ENCODE measurements around the gene USP44. TPM values are rescaled to one million over a fixed set of nuclear protein-coding genes. Genes with fewer than 3 reads are reported as not detected.

The USP44 gene
- total RNA-seq, 2 donors from 2014 or later, result 0.22 to 0.80 TPM

DNA sequence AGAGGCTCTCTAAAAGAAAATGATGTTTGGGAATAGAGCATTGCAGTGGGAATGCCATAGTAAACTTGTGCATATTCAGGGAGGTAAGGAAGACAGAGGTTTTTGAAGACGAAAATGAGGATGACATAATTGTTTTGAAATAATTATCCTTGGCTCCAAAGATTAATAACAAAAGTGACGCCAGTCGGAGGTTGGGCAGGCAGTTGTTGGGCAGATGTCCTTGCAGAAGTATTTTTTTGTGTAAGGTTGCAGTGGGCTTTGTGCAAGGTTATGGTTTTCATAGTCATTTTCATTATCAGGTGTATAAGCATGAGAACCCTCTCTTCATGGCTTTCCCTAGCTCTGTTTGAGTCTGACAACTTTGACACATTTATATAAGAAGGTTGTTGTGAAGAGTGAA lies 42.0 kb downstream of the USP44 start:
- Histone ChIP-seq H3K9ac (ENCODE audit: low read depth in 2 of 2, low read length in 2 of 2) (no peak overlapping the region), H3K27me3 (no peaks in the 10 kb centered on the region), H3K4me3 (no peak overlapping the region), H3K4me1 (no peaks in the 10 kb centered on the region), H3K36me3 (peaks cover 3% of the 10 kb centered on the region), H3K9me3 (no peaks in the 10 kb centered on the region), H3K27ac (no peak overlapping the region)
- intact Hi-C loops (cut with DNase I), result no loop called here
- no peak for DNase-seq
- no peak for TF ChIP-seq CTCF (IDR thresholded peaks at IDR 0.05)

DNA sequence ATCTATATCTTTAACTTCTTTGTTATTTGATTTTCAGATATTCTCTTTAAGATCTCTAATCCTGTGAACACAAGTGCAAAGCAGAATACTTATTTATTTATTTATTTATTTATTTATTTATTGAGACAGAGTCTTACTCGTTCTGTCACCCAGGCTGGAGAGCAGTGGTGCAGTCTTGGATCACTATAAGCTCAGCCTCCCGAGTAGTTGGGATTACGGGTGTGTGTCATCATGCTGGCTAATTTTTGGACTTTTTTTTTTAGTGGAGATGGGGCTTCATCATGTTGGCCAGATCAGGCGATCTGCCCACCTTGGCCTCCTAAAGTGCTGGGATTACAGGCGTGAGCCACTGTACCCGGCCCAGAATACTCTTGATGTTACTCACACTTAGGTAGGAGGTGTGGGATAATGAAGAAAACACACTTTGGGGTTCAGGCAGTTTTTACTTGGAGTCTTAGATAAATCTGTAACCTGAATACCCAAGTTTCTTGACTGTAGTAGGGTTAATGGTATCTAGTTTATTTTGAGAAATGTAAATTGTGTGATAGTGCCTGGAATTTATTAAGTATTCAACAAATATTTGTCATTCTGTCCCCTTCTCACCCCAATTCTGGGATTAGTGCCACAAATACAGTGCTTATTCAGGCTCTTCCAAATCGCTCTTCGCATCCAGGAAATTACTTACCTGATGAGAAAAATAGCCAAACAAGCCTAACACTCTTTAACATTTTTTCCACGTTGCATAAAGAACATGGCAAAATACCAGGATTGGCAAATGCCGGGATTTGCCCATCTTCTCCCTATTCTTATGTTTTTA lies 44.4 kb downstream of the USP44 start:
- H3K27me3 ChIP-seq, result no peaks in the 10 kb centered on the region

GRCh38 chr12:95505039-95505438 lies 46.2 kb downstream of the USP44 start:
- intact Hi-C loops (cut with DNase I), result no loop called here
- Histone ChIP-seq H3K9ac (ENCODE audit: low read depth in 2 of 2, low read length in 2 of 2) (no peak overlapping the region), H3K27ac (no peak overlapping the region), H3K36me3 (peaks cover 12% of the 10 kb centered on the region), H3K9me3 (no peaks in the 10 kb centered on the region), H3K4me3 (no peak overlapping the region), H3K27me3 (no peaks in the 10 kb centered on the region), H3K4me1 (no peaks in the 10 kb centered on the region)
- no peak for DNase-seq
- no peak for TF ChIP-seq CTCF (IDR thresholded peaks at IDR 0.05)

More for the DNA sequence above, 44.4 kb downstream of the USP44 start:
- no peak overlapping the region for H3K27ac ChIP-seq
- no peak for TF ChIP-seq CTCF (IDR thresholded peaks at IDR 0.05)
- intact Hi-C loops (cut with DNase I), result no loop called here
- H3K36me3 ChIP-seq, result peaks cover 12% of the 10 kb centered on the region
- no peak overlapping the region for H3K9ac ChIP-seq (ENCODE audit: low read depth in 2 of 2, low read length in 2 of 2)
- H3K4me1 ChIP-seq, result no peaks in the 10 kb centered on the region
- no peak for DNase-seq
- no peaks in the 10 kb centered on the region for H3K9me3 ChIP-seq
- H3K4me3 ChIP-seq, result no peak overlapping the region

- no peak for TF ChIP-seq CTCF (IDR thresholded peaks at IDR 0.05)
- Histone ChIP-seq H3K27ac (no peak overlapping the region), H3K36me3 (peaks cover 12% of the 10 kb centered on the region)
Measured at GRCh38 chr12:95504140-95504539, 47.1 kb downstream of the USP44 start.

GRCh38 chr12:95499772-95500171 lies 51.5 kb downstream of the USP44 start:
- intact Hi-C loops (cut with DNase I), result no loop called here
- peaks cover 17% of the 10 kb centered on the region for H3K36me3 ChIP-seq

More at GRCh38 chr12:95504140-95504539, 47.1 kb downstream of the USP44 start:
- DNase-seq, result no peak
- intact Hi-C loops (cut with DNase I), result no loop called here
- H3K4me3 ChIP-seq, result no peak overlapping the region
- no peaks in the 10 kb centered on the region for H3K9me3 ChIP-seq
- no peaks in the 10 kb centered on the region for H3K27me3 ChIP-seq
- H3K4me1 ChIP-seq, result no peaks in the 10 kb centered on the region
- no peak overlapping the region for H3K9ac ChIP-seq (ENCODE audit: low read depth in 2 of 2, low read length in 2 of 2)

More at GRCh38 chr12:95499772-95500171, 51.5 kb downstream of the USP44 start:
- H3K9ac ChIP-seq (ENCODE audit: low read depth in 2 of 2, low read length in 2 of 2), result no peak overlapping the region
- no peaks in the 10 kb centered on the region for H3K27me3 ChIP-seq
- no peaks in the 10 kb centered on the region for H3K9me3 ChIP-seq
- DNase-seq, result no peak
- H3K4me1 ChIP-seq, result no peaks in the 10 kb centered on the region
- no peak overlapping the region for H3K27ac ChIP-seq
- TF ChIP-seq CTCF (IDR thresholded peaks at IDR 0.05), result no peak
- no peak overlapping the region for H3K4me3 ChIP-seq
